RWPE1 (cell line): ENCODE data around the gene PNMT.

Experiments
- CTCF ChIA-PET: fragments of 350-600 bp; sonication (Branson Sonifier 250); formaldehyde crosslinking; extraction: SDS; loops from one replicate; lab custom pipeline; 2021; lab: Yijun Ruan, JAX
- POLR2A ChIA-PET: fragments of 400-600 bp; formaldehyde crosslinking; extraction: SDS; loops from one replicate; lab custom pipeline; 2020; ENCODE audit warnings: antibody characterized with exemption; ENCODE audit not compliant: low non-redundant PET; lab: Yijun Ruan, JAX
- DNase-seq: peaks from one replicate; pipeline ENCODE4 v3.0.0; 2012; ENCODE audit warnings: low spot score
- H3K27ac ChIP-seq: fragments of 450-650 bp; 2 replicates; pipeline ENCODE4 v1.5.1; 2017
- TF ChIP-seq, protein P1 (sequence below): fragments of 450-650 bp; conservative IDR thresholded peaks from 2 replicates; pipeline ENCODE4 v1.5.1; 2017; ENCODE audit warnings: low read depth, mild to moderate bottlenecking

Gene PNMT

DNA sequence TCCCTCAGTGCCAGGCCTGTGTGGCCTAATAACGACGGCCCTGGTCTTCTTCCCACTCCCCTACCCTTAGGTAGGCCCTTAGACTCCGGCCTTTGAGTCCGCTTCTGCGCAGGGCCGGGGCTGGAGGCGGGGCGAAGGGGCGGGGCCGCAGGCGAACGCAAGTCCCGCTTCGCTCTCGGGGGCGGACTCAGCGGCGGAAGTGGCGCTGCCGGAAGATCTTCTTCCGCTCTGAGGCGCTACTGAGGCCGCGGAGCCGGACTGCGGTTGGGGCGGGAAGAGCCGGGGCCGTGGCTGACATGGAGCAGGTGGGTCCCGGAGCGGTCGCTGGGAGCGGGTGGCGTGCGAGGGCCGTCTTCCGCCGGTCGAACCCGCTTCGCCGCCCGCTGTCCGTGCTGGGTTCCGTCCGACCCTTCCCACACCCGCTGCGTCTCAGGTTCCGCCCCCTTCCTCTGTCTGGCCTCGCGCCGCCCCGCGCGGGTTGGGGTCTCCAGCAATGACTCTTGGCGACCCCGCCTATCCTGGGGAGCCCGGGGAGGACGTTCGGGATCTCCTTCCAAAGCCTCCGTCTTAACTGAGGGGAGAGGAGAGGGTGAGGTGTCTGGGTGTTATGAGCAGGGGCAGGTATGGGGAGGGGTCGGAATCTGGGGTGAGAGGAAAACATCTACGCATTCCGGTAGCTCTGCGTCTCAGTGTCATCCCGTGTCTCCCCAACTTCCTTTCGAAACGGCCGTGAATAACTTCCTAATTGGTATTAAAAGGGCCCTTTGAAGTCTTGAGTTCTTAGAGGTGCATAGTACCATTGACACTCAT is 31.1 kb upstream of the PNMT start, which contains the start of gene STARD3:
Gene STARD3 (plus strand): TSS at position 218 of the 810 bp plus-strand sequence. CDS start 16,388 bp downstream, outside the sequence.
- ChIA-PET POLR2A (interaction anchor here (0.6 kb wide), 1 partner anchor 112 kb away, joined by 3 read pairs; no protein-coding TSS in a partner anchor), CTCF (interaction anchor here (0.7 to 3.1 kb wide), 4 partner anchors 15 to 38 kb away, joined by 3 to 14 read pairs (median 6); no protein-coding TSS in a partner anchor)
- DNase-seq: peak; percentile 84
- TF ChIP-seq, protein P1, sequence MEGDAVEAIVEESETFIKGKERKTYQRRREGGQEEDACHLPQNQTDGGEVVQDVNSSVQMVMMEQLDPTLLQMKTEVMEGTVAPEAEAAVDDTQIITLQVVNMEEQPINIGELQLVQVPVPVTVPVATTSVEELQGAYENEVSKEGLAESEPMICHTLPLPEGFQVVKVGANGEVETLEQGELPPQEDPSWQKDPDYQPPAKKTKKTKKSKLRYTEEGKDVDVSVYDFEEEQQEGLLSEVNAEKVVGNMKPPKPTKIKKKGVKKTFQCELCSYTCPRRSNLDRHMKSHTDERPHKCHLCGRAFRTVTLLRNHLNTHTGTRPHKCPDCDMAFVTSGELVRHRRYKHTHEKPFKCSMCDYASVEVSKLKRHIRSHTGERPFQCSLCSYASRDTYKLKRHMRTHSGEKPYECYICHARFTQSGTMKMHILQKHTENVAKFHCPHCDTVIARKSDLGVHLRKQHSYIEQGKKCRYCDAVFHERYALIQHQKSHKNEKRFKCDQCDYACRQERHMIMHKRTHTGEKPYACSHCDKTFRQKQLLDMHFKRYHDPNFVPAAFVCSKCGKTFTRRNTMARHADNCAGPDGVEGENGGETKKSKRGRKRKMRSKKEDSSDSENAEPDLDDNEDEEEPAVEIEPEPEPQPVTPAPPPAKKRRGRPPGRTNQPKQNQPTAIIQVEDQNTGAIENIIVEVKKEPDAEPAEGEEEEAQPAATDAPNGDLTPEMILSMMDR: no peak
- H3K27ac ChIP-seq: peak within 1 kb of the TSS; percentile 80

DNA sequence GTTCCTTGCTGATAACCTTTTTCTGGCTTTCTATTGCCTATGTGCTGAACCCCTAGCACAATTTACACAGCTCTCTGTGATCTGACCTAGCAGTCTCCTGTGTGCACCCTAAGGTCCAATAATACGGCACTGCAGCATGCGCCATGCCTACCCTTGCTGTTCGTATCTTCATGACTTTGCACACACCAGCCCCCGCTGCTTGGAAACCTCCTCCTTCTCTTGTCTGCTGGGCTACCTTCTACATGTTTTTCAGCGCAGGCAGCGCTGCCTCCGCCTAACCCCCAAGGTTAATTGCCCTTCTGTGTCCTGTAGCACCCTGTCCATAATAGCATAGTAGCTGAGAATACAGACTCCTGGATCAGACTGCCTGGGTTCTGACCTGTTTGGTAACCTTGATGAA is 29.9 kb upstream of the PNMT start:
- POLR2A ChIA-PET: no interaction called here
- TF ChIP-seq, protein P1: no peak
- no peak for DNase-seq
- H3K27ac ChIP-seq: peak overlapping the region; percentile 80; the same call in 1 of the 2 replicates
- CTCF ChIA-PET: interaction anchor here (0.9 to 3.1 kb wide), 2 partner anchors 16 kb away, joined by 7 to 14 read pairs; no protein-coding TSS in a partner anchor

DNA sequence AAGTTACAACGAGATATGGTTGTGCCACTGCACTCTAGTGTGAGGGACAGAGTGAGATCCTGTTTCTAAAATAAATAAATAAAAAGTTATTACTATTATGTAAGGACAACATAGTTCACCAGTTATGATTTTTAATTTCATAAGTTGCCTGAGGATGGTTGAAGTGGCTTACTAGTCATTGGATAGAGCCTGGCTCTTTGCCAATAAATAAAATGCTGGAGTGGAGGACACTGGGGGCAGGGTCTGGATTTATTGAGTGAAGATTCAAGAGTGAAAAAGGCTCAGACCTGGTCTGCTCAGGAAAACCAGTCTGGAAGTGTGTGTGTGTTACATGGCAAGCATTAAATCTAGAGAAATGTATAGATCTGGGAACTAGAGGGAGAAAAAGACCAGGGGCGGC is 29.2 kb upstream of the PNMT start:
- ChIA-PET POLR2A (no interaction called here), CTCF (interaction anchor here (3.1 kb wide), 1 partner anchor 16 kb away, joined by 14 read pairs; no protein-coding TSS in a partner anchor)
- DNase-seq: no peak
- TF ChIP-seq, protein P1: no peak
- H3K27ac ChIP-seq: no peak overlapping the region

DNA sequence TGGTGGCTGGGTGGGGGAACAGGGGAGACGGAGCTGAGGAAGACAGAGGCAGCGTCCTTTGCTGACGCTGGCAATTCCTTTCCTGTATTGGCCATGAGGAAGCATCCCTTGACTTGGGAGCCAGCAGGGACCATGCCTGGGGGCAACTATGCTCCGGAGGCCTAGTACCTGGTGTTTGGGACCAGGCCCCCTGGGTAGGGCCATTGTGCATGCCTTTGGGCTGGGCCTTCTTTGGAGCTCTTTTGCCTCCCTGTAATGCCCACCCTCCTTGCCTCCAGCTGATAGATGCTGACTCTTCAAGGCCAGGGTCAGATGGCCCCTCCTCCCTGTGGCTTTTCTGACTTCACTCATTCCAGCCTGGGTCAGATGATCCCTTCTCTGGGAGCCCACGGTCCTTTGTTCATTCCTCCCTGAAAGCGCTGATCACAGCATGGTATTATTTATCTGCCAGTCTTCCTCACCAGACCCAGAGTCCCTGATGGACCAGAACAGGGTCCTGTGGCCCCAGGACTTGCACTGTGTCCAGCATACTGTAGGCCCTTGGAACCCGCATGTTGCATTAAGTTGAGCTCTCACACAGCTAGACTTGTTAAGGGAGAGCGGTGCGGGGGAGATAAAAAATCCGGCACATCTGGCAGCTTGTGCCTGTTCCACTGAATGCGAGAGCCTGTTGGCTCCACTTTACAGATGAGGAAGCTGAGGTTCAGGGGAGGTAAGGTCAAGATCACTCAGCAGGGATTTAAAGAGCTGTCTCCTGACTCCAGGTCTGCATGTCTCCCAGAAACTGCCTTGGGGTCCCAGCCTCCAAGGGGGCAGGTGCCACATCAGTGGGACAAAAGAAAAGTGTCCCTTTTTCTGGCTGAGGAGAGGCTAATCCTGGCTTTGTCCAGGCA is 28.4 kb upstream of the PNMT start:
- POLR2A ChIA-PET: no interaction called here
- TF ChIP-seq, protein P1: no peak
- no peak for DNase-seq
- H3K27ac ChIP-seq: no peak overlapping the region
- CTCF ChIA-PET: interaction anchor here (3.1 kb wide), 1 partner anchor 17 kb away, joined by 14 read pairs; no protein-coding TSS in a partner anchor

DNA sequence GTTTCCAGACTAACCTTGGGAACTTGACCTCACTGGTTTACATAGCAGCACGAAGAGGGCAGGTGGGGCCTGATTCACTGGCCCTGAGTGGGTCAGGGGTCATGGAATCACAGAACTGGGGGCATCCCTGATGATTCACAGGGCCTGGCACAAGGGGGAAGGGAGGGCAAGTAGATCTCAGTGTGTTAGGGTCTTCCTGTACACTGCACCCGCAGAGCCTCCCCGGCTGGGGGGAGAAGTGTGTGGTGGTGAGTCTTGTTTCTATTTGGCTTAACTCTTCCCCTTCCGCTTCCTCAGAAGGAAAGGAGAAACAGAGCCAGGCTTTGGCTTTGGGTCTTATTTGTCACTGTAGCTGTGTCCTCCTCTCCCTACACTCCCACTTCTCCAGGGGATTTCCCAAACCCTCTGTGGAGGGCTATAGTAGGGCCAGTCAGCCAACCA is 27.6 kb upstream of the PNMT start:
- no peak for DNase-seq
- ChIA-PET CTCF (interaction anchor here (0.7 to 3.1 kb wide), 2 partner anchors 18 to 254 kb away, joined by 3 to 14 read pairs; no protein-coding TSS in a partner anchor), POLR2A (no interaction called here)
- no peak overlapping the region for H3K27ac ChIP-seq
- TF ChIP-seq, protein P1: no peak

DNA sequence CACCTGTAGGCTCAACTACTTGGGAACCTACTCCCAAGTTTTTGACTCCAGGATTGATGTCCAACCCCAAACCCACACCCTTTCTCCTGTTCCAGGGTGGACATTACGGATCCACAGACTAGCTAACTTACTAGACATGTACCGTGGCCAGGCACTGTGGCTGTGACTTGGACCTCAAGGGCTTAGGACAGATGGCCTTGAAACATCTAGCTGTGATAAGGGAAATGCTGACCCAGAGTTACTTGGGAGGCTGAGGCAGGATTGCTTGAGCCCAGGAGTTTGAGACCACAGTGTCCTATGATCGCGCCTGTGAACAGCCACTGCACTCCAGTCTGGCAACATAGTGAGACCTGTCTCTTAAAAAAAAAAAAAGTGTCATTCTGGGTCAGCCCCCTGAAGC is 27.2 kb upstream of the PNMT start:
- no peak for DNase-seq
- no peak overlapping the region for H3K27ac ChIP-seq
- TF ChIP-seq, protein P1: no peak
- POLR2A ChIA-PET: no interaction called here
- CTCF ChIA-PET: interaction anchor here (0.6 to 0.7 kb wide), 2 partner anchors 12 to 253 kb away, joined by 3 to 4 read pairs; no protein-coding TSS in a partner anchor
